ENCODE data around the gene HSPA1L.

Gene HSPA1L

GRCh38 chr6:31814677-31815024, 432 bp downstream of the HSPA1L start:
- no peak for TF ChIP-seq CTCF (IDR thresholded peaks at IDR 0.05)

GRCh38 chr6:31813465-31813849, 1.6 kb downstream of the HSPA1L start:
- TF ChIP-seq CTCF (IDR thresholded peaks at IDR 0.05): no peak

GRCh38 chr6:31811645-31812044, 3.4 kb downstream of the HSPA1L start:
- no peak for TF ChIP-seq CTCF (IDR thresholded peaks at IDR 0.05)

GRCh38 chr6:31806470-31807272, 8.4 kb downstream of the HSPA1L start, which contains the start of gene LSM2:
LSM2 (minus strand) TSS chr6:31806966; CDS start chr6:31806757, 209 bp downstream.
- peak; percentile 23; the same call in 1 of the 2 replicates for TF ChIP-seq CTCF (IDR thresholded peaks at IDR 0.05)

- TF ChIP-seq CTCF (IDR thresholded peaks at IDR 0.05): no peak
These were observed 9.1 kb downstream of the HSPA1L start for GRCh38 chr6:31805939-31806469.

- no peak for TF ChIP-seq CTCF (IDR thresholded peaks at IDR 0.05)
These were observed 15.3 kb downstream of the HSPA1L start for GRCh38 chr6:31799781-31800180.

- no peak for TF ChIP-seq CTCF (IDR thresholded peaks at IDR 0.05)
These were observed 17.5 kb downstream of the HSPA1L start for GRCh38 chr6:31797588-31797987.
